Measurements from ENCODE around the gene SLC25A6.
"Not testable (repeated sequence)": the region's sequence is repeated elsewhere in the genome, so short reads cannot be mapped to it uniquely, and the experiment has no call there.

The SLC25A6 gene

DNA sequence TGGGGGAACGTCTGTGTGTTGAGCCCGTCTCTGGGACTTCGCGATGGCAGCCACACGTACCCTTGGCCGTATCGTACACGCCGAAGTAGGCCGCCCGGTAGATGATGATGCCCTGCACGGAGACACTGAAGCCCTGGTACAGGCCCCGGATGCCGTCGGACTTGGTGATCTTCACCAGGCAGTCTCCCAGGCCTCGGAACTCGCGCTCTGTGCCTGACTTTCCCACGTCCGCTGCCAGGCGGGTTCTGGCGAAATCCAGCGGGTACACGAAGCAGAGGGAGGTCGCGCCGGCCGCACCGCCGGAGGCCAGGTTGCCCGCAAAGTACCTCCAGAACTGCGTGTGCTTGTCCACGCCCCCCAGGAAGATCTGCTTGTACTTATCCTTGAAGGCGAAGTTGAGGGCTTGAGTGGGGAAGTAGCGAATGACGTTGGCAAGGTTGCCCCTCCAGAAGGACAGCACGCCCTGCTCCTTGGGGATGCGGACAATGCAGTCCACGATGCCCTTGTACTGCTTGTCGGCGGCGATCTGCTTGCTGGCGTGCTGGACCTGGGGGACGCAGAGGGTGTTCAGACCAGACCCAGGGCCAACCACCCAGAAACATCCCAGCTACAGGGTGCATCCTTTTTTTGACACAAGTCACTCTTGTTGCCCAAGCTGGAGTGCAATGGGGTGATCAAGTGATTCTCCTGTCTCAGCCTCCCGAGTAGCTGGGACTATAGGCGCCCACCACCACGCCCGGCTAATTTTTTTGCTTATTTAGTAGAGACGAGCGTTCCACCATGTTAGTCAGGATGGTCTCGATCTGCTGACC is 2.5 kb downstream of the SLC25A6 start:
- DNase-seq = no peak

DNA sequence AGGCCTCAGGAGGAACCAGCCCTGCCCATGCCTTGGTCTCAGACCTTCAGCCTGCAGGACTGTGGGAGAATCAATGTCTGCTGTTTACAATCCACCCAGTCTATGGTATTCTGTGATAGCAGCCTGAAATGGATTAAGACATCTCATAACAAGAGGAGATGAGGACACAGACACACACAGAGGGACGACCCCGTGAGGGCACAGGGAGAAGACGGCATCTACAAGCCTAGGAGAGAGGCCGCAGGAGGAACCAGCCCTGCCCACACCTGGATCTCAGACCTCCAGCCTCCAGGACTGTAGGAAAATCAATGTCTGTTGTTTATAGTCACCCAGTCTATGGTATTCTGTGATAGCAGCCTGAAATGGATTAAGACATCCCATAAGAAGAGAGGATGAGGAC is 3.3 kb downstream of the SLC25A6 start:
- DNase-seq = no peak

DNA sequence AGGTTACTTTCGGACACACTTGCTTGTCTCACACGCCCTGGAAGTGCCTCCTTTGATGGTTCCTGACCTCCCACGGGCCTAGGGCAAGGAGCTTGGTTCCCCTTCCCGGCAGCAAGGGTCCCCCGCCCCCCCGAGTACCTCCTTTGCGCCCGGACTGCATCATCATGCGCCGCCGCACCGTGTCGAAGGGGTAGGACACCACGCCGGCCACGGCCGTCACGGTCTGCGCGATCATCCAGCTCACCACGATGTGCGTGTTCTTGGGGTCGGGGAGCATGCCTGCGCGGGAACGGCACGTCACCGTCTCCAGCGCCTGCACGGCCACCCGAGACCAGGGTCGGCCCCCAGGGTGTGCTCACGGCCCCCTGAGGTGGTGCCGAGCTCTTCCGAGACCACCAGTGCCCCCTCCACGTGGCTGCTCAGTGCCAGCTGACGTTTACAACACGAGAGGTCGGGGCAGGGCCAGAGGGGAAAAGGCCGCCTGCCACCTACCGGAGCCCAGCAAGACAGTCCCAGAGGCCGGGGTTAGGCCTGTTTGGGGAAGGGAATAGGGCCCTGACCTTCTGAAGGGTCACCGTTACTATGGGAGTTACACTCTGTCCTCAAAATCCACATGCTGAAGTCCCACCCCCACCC is 4.7 kb downstream of the SLC25A6 start:
- no peak for DNase-seq

DNA sequence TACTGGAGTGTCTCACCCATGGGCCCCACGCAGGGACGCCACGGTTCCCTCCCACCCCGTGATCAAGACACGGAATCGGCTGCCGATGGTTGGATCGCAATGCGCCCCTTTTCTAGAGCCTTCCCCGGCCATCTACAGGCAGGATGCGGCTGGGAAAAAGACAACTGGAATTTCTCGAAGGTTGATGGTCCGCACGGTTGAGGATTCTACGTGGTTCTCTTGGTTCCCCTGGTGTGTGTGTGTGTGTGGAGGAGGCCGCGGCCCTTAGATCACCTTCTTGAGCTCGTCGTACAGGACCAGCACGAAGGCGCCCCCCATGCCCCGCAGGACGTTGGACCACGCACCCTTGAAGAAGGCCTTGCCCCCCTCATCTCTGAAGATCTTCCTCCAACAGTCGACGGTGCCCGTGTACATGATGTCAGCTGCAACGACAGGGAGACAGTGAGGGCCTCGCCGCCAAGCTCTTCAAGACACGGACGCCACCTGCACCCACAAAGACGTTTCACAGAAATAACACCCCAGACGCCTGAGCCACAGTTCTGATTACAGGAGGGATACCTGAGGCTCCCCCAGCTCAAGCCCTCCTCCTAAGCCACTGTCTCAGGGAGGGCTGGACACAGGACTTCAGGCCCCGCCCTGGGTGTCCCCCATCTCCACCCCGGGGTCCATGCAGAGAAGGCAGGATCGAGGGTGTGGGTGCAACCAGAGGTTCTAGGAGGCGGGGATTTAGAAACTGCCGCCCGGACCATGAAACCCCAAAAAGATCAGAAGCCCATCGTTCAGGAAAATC is 5.4 kb downstream of the SLC25A6 start:
- no peak for DNase-seq

DNA sequence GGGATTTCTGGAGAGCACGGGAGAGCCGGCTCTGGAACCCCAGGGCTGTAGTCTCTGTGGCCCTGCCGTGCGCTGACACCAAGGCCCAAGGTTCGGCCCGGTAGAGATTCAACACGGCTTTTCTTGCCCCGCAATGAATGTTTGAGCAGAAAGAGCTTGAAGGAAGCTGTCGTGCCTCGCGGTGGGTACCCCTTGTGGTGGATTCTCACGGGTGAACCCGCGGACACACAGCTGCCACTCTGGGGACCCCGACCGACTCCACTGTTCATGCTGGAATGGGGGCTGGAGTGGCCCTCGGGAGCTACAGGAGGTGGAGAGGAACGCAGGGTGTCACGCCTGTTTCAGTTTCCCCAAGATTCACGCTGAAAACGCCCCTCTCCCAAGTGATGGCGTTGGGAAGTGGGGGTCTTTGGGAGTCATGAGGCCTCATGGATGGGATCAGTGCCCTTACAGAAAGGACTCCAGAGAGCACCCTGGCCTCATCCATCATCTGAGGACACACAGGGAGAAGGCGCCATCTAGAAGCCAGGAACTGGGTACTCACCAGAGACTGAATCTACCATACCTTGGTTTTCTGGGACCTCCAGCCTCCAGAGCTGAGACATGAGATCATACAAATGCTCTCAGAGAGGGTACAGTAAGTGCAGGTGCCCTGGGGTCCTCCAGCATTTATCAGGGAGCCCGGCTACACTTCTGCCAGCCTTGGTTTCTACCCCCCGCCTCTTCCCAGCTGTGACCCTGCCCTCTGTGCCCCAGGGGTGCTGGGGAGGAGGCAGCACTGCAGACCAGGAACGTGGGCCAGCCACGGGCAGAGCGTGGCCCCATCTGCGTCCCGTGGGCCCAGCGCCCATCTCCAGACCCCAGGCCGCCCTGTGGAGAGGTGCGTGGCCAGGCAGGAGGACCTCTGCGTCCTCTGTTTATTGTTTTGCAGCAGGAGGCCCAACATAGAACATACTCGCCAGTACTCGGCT is 6.4 kb downstream of the SLC25A6 start:
- no peak for DNase-seq

DNA sequence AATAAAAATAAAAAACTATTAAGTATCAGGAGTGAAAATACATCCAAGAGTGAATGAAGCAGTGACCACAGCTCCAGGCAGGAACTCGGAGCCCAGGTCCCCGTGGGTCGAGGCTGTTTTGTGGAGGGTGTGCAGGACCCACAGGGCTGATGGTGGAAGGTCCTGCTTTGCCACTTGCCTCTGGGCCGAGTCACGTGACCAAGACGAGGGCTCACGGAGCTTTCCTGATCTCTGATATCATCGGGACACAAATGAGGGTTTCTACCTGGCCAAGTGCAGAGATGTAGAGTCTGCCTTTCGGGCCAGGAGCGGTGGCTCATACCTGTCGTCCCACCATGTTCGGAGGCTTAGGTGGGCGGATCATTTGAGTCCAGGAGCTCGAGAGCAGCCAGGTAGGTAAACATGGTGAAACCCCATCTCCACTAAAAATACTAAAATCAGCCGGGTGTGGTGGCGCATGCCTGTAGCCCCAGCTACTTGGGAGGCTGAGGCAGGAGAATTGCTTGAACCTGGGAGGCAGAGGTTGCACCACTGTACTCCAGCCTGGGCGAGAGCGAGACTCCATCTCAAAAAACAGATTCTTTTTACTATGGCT is 7.2 kb downstream of the SLC25A6 start:
- no peak for DNase-seq

DNA sequence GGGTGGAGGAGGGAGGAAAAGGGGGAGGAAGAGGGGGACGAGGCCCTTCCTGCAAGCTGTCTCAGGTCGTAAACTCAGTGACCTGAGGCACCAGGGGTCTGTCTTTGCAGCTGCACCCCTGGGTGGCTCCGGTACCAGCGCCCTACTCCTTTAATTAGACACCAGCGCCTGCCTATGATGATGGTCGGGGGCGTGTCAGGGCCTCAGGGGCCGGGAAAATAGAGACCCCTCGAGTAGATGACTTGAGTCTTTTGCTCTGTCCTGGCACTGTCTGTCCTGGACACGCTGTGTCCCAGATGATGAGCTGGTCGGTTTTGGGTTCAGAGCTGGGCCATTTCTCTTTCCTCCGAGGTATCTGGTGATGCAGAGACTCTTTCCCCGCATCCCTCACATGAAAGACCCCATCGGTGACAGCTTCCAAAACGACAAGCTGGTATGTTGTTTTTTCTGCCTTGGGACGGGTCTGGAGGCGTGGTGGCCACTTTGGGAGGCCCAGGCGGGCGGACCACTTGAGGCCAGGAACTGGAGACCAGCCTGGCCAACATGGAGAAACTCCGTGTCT is 11.2 kb downstream of the SLC25A6 start:
- DNase-seq = no peak

DNA sequence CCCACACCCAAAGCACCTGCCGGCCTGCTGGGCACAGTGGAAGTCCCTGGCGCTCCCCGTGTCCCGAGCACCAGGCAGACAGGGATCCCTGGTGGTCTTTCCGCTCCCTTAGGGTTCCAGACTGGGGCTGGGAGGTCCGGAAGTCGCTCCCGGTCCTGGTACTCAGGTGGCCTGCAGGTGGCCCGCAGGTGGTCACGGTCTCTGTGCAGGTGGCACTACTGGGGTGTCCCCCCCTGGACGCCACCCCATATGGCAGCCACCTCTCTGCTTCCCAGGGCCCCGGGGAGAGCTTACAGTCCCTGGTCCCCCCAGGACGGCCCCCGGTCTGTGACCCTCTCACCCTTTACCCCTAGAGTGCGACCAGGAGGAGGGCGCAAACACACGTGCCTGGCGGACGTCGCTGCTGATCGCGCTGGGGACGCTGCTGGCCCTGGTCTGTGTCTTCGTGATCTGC is 13.6 kb downstream of the SLC25A6 start:
- no peak for DNase-seq

DNA sequence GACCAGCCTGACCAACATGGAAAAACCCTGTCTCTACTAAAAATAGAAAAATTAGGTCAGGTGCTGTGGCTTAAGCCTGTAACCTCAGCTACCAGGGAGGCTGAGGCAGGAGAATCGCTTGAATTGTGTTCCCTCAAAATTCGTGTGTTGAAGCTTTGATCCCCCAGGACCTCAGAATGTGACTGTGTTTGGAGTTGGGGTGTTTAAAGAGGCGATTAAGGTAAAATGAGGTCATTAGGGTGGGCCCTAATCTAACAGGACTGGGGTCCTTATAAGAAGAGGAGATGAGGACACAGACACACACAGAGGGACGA is 23.6 kb downstream of the SLC25A6 start:
- no peak for DNase-seq

DNA sequence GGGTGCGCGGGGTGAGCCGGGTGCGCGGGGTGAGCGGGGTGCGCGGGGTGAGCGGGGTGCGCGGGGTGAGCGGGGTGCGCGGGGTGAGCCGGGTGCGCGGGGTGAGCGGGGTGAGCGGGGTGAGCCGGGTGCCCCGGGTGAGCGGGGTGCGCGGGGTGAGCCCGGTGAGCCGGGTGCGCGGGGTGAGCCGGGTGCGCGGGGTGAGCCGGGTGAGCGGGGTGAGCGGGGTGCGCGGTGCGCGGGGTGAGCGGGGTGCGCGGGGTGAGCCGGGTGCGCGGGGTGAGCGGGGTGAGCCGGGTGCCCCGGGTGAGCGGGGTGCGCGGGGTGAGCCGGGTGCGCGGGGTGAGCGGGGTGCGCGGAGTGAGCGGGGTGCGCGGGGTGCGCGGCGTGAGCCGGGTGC is 25.6 kb downstream of the SLC25A6 start:
- DNase-seq = not testable (repeated sequence)

DNA sequence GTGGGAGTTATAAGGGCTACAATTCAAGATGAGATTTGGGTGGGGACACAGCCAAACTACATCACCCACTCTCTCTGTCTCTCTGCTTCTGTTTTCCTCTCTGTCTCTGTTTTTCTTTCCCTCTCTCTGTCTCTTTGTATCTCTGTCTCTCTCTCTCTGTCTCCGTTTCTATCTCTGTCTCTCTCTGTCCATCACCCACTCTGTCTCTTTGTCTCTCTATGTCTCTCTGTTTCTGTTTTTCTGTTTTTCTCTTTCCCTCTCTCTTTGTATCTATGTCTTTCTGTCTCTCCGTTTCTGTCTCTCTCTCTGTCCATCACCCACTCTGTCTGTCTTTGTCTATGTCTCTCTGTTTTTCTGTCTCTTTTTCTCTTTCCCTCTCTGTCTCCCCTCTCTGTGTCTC is 30.0 kb downstream of the SLC25A6 start:
- no peak for DNase-seq

DNA sequence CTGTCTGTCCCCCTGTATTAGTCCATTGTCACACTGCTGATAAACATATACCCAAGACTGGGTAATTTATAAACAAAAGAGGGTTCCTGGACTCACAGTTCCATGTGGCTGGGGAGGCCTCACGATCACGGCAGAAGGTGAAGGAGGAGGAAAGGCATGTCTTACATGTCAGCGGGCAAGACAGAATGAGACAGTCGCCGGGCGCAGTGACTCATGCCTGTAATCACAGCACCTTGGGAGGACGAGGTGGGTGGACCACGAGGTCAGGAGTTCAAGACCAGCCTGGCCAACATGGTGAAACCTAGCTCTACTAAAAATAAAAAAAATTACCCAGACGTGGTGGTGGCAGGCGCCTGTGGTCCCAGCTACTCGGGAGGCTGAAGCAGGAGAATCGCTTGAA is 30.6 kb downstream of the SLC25A6 start:
- no peak for DNase-seq

DNA sequence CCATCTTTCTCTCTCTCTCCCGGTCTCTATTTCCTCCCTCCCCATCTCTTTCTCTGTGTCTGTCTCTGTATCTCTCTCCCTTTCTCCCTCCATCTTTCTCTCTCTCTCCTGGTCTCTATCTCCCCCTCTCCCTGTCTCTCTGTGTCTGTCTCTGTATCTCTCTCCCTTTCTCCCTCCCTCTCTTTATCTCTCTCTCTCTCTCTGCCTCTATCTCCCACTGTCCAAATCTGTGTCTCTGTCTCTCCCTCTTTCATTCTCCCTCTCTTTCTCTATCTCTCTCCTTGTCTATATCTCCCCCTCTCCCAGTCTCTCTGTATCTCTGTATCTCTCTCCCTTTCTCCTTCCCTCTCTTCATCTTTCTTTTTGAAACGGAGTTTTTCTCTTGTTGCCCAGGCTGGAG is 31.7 kb downstream of the SLC25A6 start:
- DNase-seq = no peak

DNA sequence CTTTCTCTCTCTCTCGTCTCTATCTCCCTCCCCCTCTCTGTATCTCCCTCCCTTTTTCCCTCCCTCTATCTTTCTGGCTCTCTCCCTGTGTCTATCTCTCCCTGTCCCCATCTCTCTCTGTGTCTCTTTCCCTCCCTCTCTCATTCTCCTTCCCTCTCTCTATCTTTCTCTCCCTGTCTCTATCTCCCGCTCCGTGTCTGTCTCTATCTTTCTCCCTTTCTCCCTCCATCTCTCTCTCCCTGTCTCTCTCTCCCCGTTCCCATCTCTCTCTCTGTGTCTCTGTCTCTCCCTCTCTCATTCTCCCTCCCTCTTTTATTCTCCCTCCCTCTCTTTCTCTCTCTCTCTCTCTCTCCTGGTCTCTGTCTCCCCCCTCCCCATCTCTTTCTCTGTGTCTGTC is 32.4 kb downstream of the SLC25A6 start:
- no peak for DNase-seq

DNA sequence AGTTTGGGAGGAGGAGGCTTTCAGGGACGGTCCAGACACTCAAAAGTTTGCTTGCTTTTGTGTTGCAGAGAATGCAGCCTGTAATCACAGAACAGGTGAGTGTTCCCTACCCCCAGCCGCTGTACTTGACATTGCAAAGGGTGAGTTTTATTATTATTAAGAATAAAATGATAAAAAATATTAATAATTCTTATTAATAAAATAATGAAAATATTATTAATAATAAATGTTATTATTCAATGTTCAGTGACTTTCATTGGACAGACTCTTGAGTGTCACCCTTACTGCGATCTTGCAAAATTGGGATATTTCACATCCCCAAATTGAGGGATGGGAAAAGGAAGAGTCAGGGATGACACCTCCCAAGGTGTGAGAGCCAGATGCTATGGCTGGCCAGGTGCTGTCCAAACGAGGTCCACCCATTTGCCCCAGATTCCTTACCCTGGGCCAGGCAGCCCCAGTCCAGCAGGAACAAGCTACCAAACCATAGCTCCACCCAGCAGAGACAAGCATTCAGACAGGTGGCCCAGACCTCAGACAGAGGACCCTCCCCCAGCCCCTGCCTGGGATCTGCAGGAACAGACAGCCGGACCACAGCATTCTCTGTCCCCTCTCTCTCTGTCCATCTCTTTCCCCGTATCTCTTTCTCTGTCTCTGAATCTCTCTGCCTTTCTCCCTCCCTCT is 33.0 kb downstream of the SLC25A6 start:
- DNase-seq = no peak

DNA sequence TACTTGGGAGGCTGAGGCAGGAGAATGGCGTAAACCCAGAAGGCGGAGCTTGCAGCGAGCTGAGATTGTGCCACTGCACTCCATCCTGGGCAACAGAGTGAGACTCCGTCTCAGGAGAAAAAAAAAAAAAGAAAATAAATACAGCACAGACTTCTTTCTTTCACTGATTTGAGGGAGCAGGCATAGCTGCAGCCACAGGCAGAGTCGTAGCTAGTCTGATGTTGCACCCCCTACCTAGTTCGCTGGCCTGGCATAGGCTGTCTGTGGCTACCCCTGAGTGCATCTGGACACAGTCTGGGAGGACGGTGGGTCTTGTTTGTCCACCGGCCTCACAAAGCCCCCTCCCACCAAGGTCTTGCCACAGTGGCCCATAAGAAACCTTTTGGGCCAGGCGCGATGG is 33.9 kb downstream of the SLC25A6 start:
- DNase-seq = no peak

DNA sequence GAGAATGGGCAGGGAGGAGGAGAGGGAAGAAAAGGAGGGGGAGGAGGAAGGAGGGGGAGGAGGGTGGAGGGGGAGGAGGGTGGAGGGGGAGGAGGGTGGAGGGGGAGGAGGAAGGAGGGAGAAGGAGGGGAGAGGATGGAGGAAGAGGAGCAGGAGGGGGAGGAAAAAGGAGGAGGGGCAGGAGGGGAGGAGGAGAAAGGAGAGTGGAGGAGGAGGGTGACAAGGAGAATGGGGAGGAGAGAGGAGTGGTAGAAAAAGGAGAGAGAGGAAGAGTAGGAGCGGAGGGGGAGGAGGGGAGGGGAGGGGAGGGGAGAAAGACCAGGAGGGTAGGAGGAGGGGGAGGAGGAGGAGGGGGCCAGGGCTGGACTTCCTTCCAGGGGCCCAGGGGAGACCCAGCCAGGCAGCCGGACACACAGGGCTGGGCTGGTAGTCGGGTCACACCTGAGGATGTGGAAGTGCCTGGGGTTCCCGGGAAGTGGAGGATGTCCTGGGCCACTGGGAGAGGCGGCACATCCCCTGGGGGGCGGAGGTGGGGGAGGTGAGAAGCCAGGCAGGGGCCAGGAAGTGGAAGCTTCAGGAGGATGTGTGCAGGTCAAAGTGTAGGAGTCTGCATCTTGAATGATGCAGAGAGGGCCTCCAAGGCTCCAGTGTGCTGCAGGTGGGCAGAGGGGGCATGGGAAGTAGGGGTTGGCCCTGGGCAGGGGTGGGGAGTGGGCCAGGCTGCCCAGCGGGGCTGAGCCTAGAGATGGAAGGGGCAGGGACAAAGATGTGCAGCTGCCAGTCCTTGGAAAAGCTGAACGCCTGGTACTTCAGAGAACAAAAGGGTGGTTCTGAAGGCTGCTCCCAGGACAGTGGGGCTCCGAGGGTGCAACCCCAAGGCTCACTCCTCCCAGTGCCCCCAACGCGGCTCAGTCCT is 36.5 kb downstream of the SLC25A6 start:
- no peak for DNase-seq

DNA sequence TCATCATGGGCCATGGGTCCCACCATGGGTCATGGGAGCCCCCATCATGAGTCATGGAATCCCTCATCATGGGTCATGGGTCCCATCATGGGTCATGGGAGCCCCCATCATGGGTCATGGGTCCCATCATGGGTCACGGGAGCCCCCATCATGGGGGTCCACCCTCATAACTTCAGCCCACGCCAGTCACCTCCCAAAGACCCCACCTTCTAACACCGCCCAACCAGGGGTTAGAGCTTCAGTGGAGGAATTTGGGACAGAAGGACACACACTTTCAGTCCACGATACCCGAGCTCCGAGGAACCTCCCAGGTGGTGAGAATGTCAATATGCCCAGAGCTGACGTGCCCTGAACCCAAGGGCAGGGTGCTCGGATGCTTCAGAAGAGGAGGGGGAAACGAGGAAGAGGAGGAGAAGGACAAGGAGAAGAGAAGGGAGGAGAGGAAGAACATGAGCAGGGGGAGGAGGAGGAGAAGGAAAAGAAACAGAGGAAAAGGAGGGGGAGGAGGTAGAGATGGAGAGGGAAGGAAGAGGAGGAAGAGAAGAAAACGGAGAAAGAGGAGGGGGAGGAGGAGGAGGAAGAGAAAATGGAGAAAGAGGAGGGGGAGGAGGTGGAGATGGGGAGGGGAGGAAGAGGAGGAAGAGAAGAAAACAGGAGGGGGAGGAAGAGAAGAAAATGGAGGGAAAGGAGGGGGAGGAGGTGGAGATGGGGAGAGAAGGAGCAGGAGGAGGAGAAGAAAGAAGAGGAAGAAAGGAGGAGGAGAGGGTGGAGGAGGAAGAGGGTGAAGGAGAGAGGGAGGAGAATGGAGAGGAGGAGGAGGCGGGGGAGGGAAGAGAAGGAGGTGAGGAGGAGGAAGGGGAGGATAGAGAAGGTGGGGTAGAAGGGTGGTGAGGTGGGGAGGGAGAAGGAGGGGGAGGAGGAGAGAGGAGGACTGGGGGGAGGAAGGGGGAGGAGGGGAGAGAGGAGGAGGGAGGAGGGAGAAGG is 37.6 kb downstream of the SLC25A6 start:
- DNase-seq = no peak
